ENCODE data around the gene CCDC183.

CCDC183 gene

DNA sequence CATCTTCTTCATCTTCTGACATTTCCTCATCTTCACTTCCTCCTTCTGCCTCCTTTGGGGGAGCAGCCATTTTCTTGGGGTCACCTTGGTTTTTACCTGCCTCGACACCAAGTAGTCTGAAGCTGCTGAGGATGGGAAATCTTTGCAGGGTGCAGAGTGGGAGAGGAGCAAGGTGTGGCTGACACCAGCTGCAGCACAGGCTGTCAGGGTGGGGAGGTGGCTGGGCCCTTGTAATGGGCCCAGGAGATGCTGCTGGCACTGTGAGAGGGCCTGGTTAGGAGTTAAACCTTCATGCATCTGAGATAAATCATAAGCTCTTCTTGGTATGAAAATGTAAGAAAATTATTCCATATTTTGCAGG lies 19.3 kb downstream of the CCDC183 start:
- no peak overlapping the region for H2AK5ac ChIP-seq (ENCODE audit: low read length)
- H3K27me3 ChIP-seq (ENCODE audit: insufficient read depth, low read length, poor library complexity): no peaks in the 10 kb centered on the region
- H3K4me3 ChIP-seq (ENCODE audit: low read length): no peak overlapping the region
- H3K56ac ChIP-seq (ENCODE audit: low read length): no peak overlapping the region
- H3K18ac ChIP-seq (ENCODE audit: low read length): no peak overlapping the region
- DNase-seq: no peak
- no peak overlapping the region for H3K4me2 ChIP-seq (ENCODE audit: low read length)
- H3K79me1 ChIP-seq (ENCODE audit: low read length): peaks cover 21% of the 10 kb centered on the region
- no peak overlapping the region for H3K4ac ChIP-seq (ENCODE audit: low read depth, low read length)
- WGBS (ENCODE audit: extremely low coverage, insufficient coverage, low lambda C conversion rate): no CpG with 5 or more reads among the region's 1 CpG
- no peak overlapping the region for H3K9ac ChIP-seq (ENCODE audit: low read length)
- H2BK15ac ChIP-seq (replicated peaks; ENCODE audit: low read depth): no peak overlapping the region
- no peak overlapping the region for H3K27ac ChIP-seq (ENCODE audit: low read depth, low read length)
- H2BK120ac ChIP-seq (ENCODE audit: low read depth, low read length): no peak overlapping the region
- no peaks in the 10 kb centered on the region for H3K4me1 ChIP-seq (ENCODE audit: control insufficient read depth, low read depth, low read length)
- H3K79me2 ChIP-seq (ENCODE audit: control insufficient read depth, insufficient read depth, low read length): peaks cover 27% of the 10 kb centered on the region
- H3K36me3 ChIP-seq (ENCODE audit: control insufficient read depth, insufficient read depth, low read length): peaks cover 6% of the 10 kb centered on the region
- no peak overlapping the region for H3K23ac ChIP-seq (ENCODE audit: low read length)
- no peak overlapping the region for H2BK5ac ChIP-seq (ENCODE audit: low read length)
- H4K8ac ChIP-seq (ENCODE audit: low read depth, low read length): no peak overlapping the region
- no peak overlapping the region for H4K5ac ChIP-seq (ENCODE audit: low read length)

DNA sequence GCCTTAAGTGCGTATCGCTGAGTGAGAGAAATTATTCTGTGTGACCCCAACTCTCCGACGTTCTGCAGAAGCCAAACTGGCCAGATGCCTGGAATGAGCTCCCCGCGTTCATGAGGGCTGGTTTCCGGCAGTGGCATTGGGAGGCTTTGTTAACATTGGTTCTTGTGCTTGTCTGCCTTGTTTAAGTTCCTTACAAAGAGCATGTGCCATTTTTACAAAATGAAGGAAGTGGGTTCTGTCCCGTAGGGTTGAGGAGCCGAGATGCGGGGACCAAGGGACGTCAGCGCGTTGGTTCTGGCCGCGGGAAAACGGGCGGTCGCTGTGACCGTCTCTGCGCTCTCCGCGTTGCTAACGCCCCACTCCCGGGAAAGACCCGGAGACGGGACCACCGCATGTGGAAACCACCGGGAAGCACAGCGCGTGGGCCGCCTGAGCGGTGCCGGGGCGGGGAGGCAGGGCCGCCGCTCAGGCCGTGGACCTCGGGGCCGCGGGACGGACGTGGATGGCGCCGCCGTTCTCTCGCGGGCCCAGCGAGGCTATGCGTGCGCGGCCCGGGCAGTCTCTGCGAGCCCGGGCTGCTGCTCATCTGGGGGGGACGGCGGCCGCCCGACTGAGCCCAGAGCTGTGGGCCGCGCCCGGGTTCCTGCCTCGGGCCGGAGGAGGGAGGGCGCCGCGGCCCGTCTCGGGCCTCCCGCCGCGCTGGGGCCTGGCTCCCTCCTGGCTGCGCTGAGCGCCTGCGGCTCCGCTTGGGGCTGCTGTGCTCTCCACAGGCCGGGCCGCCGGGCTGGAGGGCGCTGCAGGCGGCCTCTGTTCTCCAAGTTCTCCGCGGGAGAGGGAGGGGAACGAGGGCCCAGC lies 25.1 kb downstream of the CCDC183 start:
- Histone ChIP-seq H3K4me1 (ENCODE audit: control insufficient read depth, low read depth, low read length) (no peaks in the 10 kb centered on the region), H3K4me3 (ENCODE audit: low read length) (no peak overlapping the region), H3K56ac (ENCODE audit: low read length) (peak overlapping the region; percentile 51), H3K4ac (ENCODE audit: low read depth, low read length) (no peak overlapping the region), H3K23ac (ENCODE audit: low read length) (peak overlapping the region; percentile 24), H2BK15ac (replicated peaks; ENCODE audit: low read depth) (no peak overlapping the region), H4K8ac (ENCODE audit: low read depth, low read length) (no peak overlapping the region), H3K79me1 (ENCODE audit: low read length) (peaks cover 9% of the 10 kb centered on the region), H3K4me2 (ENCODE audit: low read length) (peak overlapping the region; percentile 17), H3K18ac (ENCODE audit: low read length) (peak overlapping the region; percentile 33), H3K27ac (ENCODE audit: low read depth, low read length) (peak overlapping the region; percentile 22), H3K79me2 (ENCODE audit: control insufficient read depth, insufficient read depth, low read length) (peaks cover 4% of the 10 kb centered on the region), H2AK5ac (ENCODE audit: low read length) (no peak overlapping the region), H2BK120ac (ENCODE audit: low read depth, low read length) (no peak overlapping the region), H3K9ac (ENCODE audit: low read length) (peak overlapping the region; percentile 77), H4K5ac (ENCODE audit: low read length) (no peak overlapping the region), H3K27me3 (ENCODE audit: insufficient read depth, low read length, poor library complexity) (no peaks in the 10 kb centered on the region), H2BK5ac (ENCODE audit: low read length) (no peak overlapping the region), H3K36me3 (ENCODE audit: control insufficient read depth, insufficient read depth, low read length) (peaks cover 7% of the 10 kb centered on the region)
- no CpG with 5 or more reads among the region's 83 CpGs for WGBS (ENCODE audit: extremely low coverage, insufficient coverage, low lambda C conversion rate)
- peak; percentile 47 for DNase-seq

DNA sequence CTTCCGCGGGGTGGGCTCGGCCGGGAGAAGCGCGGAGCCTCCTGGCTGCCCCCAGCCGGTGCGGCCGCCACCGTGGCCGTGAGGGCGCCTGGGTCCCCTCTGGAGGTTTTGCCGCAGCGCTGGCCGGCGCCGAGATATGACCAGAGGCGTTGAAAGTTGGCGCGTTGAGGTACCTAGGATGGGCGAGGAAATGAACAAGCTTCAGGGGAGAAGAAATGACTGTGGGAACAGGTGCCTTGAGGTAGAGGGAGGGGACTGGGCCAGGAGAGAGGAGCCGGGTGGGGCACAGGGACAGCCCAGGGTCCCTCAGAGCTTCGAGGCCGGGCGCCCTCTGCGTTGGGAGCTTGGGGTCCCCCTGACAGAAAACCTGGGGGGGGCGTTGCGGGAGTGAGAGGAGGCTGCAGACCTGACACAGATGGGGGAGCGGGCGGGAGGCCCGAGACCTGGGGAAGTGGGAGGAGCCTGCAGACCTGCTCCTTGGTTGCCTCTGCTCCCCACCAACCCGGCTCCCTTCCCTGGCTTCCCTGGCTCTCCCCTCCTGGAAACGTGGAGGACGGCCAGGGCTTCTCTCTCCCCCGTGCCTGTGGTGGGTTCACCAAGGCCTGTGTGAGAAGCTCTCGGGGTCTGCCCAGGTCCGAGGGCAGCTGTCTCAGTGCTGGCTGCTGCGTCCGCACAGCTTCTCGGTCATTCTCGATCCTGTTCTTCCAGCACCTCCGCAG lies 25.8 kb downstream of the CCDC183 start:
- peaks cover 7% of the 10 kb centered on the region for H3K36me3 ChIP-seq (ENCODE audit: control insufficient read depth, insufficient read depth, low read length)

DNA sequence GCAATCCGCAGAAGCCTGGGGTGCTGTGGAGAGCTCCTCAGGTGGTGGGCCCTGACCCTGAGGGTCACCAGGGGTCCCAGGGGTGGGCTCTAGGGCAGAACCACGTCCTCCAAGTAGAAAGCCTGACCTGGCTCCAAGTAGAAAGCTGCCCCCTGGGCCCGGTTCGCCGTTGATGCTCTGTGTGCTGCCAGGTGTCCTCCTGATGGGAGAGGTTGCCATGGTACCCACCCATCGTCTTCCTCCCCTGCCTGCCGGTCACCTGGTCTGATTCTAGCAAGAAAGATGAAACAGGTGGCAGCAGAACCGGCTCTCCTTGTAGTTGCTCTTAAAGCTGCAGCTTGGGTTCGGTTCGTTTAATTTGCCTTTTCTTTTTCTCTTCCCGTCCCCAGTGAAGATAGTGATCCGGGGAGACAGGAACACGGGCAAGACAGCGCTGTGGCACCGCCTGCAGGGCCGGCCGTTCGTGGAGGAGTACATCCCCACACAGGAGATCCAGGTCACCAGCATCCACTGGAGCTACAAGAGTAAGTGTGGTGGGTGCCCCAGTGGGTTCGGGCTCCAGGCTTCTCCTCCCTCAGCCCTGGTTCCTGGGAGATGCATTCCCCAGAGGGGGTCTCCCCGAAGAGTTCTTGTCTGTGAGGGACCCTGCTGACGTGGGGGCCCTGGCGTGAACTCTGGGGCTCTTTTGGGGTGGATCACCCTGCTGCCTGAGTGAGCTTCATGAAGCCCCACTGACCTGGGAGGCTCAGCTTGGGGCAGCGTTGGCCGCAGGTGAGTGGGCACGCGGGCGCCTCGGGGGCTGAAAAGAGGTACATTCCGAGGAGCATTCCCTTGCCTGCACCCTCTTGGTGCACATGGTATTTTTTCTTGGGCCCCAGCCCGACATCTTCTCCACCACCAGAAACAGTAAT lies 27.3 kb downstream of the CCDC183 start:
- Histone ChIP-seq H2BK120ac (ENCODE audit: low read depth, low read length) (no peak overlapping the region), H3K56ac (ENCODE audit: low read length) (no peak overlapping the region), H4K5ac (ENCODE audit: low read length) (no peak overlapping the region), H2BK15ac (replicated peaks; ENCODE audit: low read depth) (no peak overlapping the region), H2AK5ac (ENCODE audit: low read length) (no peak overlapping the region), H4K8ac (ENCODE audit: low read depth, low read length) (no peak overlapping the region), H3K79me2 (ENCODE audit: control insufficient read depth, insufficient read depth, low read length) (peaks cover 4% of the 10 kb centered on the region), H3K27me3 (ENCODE audit: insufficient read depth, low read length, poor library complexity) (no peaks in the 10 kb centered on the region), H3K18ac (ENCODE audit: low read length) (no peak overlapping the region), H3K27ac (ENCODE audit: low read depth, low read length) (no peak overlapping the region), H3K23ac (ENCODE audit: low read length) (no peak overlapping the region), H3K36me3 (ENCODE audit: control insufficient read depth, insufficient read depth, low read length) (peaks cover 9% of the 10 kb centered on the region), H2BK5ac (ENCODE audit: low read length) (no peak overlapping the region), H3K4me2 (ENCODE audit: low read length) (no peak overlapping the region), H3K4ac (ENCODE audit: low read depth, low read length) (no peak overlapping the region), H3K9ac (ENCODE audit: low read length) (no peak overlapping the region), H3K79me1 (ENCODE audit: low read length) (peaks cover 9% of the 10 kb centered on the region), H3K4me3 (ENCODE audit: low read length) (no peak overlapping the region), H3K4me1 (ENCODE audit: control insufficient read depth, low read depth, low read length) (no peaks in the 10 kb centered on the region)
- no peak for DNase-seq
- no CpG with 5 or more reads among the region's 30 CpGs for WGBS (ENCODE audit: extremely low coverage, insufficient coverage, low lambda C conversion rate)

More for the DNA sequence above, 25.8 kb downstream of the CCDC183 start:
- Histone ChIP-seq H3K27ac (ENCODE audit: low read depth, low read length) (peak overlapping the region; percentile 22), H2BK120ac (ENCODE audit: low read depth, low read length) (no peak overlapping the region), H4K5ac (ENCODE audit: low read length) (no peak overlapping the region), H3K18ac (ENCODE audit: low read length) (peak overlapping the region; percentile 33), H2AK5ac (ENCODE audit: low read length) (no peak overlapping the region), H3K4me3 (ENCODE audit: low read length) (no peak overlapping the region), H3K27me3 (ENCODE audit: insufficient read depth, low read length, poor library complexity) (no peaks in the 10 kb centered on the region), H3K4ac (ENCODE audit: low read depth, low read length) (no peak overlapping the region), H3K56ac (ENCODE audit: low read length) (peak overlapping the region; percentile 51), H3K79me2 (ENCODE audit: control insufficient read depth, insufficient read depth, low read length) (peaks cover 4% of the 10 kb centered on the region), H3K9ac (ENCODE audit: low read length) (peak overlapping the region; percentile 77), H3K79me1 (ENCODE audit: low read length) (peaks cover 9% of the 10 kb centered on the region), H3K4me1 (ENCODE audit: control insufficient read depth, low read depth, low read length) (no peaks in the 10 kb centered on the region), H3K23ac (ENCODE audit: low read length) (peak overlapping the region; percentile 24), H4K8ac (ENCODE audit: low read depth, low read length) (no peak overlapping the region), H3K4me2 (ENCODE audit: low read length) (peak overlapping the region; percentile 5), H2BK5ac (ENCODE audit: low read length) (no peak overlapping the region), H2BK15ac (replicated peaks; ENCODE audit: low read depth) (no peak overlapping the region)
- WGBS (ENCODE audit: extremely low coverage, insufficient coverage, low lambda C conversion rate): no CpG with 5 or more reads among the region's 42 CpGs
- no peak for DNase-seq

DNA sequence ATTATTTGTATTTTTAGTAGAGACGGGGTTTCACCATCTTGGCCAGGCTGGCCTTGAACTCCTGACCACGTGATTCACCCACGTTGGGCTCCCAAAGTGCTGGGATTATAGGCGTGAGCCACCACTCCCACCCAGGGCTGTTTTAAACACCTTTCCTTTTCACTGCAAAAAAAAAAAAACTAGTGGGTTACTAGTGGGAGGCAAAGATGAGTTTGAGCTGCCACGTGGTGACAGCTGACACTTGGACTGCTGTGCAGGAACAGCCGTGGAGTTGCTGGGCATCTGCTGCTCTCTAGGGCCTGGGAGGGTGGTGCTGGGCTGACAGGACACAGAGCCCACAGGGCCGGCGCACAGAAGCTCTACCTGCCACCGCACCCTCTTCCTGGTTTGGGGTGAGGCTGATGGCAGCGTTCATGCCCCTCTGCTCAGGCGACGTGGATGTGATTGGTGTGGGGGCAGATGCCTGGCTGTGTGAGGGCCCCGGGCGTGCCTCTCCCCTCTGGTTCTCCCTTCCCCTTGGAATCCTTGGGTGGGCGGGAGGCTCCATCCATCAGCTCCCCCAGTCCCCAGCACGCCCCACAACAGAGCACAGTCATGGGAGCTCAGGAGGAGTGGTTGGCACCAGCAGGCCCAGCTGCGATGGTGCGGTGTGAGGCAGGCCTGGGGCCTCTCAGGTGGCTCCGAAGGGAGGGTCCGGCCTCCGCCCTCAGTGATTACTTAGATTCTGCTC lies 28.5 kb downstream of the CCDC183 start:
- Histone ChIP-seq H3K36me3 (ENCODE audit: control insufficient read depth, insufficient read depth, low read length) (peaks cover 19% of the 10 kb centered on the region), H3K4me3 (ENCODE audit: low read length) (no peak overlapping the region)
- no CpG with 5 or more reads among the region's 21 CpGs for WGBS (ENCODE audit: extremely low coverage, insufficient coverage, low lambda C conversion rate)

More for the DNA sequence above, 28.5 kb downstream of the CCDC183 start:
- Histone ChIP-seq H3K79me2 (ENCODE audit: control insufficient read depth, insufficient read depth, low read length) (peaks cover 4% of the 10 kb centered on the region), H4K8ac (ENCODE audit: low read depth, low read length) (no peak overlapping the region), H3K4me2 (ENCODE audit: low read length) (no peak overlapping the region), H2BK120ac (ENCODE audit: low read depth, low read length) (no peak overlapping the region), H3K56ac (ENCODE audit: low read length) (no peak overlapping the region), H2AK5ac (ENCODE audit: low read length) (no peak overlapping the region), H2BK5ac (ENCODE audit: low read length) (no peak overlapping the region), H3K4ac (ENCODE audit: low read depth, low read length) (no peak overlapping the region), H4K5ac (ENCODE audit: low read length) (no peak overlapping the region), H3K23ac (ENCODE audit: low read length) (no peak overlapping the region), H3K4me1 (ENCODE audit: control insufficient read depth, low read depth, low read length) (no peaks in the 10 kb centered on the region), H3K9ac (ENCODE audit: low read length) (no peak overlapping the region), H3K79me1 (ENCODE audit: low read length) (peaks cover 8% of the 10 kb centered on the region), H3K27ac (ENCODE audit: low read depth, low read length) (no peak overlapping the region), H3K18ac (ENCODE audit: low read length) (no peak overlapping the region), H3K27me3 (ENCODE audit: insufficient read depth, low read length, poor library complexity) (no peaks in the 10 kb centered on the region), H2BK15ac (replicated peaks; ENCODE audit: low read depth) (no peak overlapping the region)
- no peak for DNase-seq
